Mesendoderm (in vitro differentiated cells): ENCODE data around the gene AFAP1.

Experiments used
- DNase-seq: peaks from one replicate; pipeline ENCODE4 v3.0.0; 2013
- H2AK5ac ChIP-seq: 2 replicates; pipeline ENCODE4 v1.6.1; 2013; ENCODE audit warnings: low read length, inconsistent platforms
- H2BK120ac ChIP-seq: 2 replicates; pipeline ENCODE4 v1.6.1; 2013; ENCODE audit warnings: low read depth, mild to moderate bottlenecking, low read length, moderate library complexity, mixed read lengths
- H2BK15ac ChIP-seq: replicated peaks from 2 replicates; pipeline ENCODE4 v1.6.1; 2013; ENCODE audit warnings: low read depth, mild to moderate bottlenecking, moderate library complexity
- H2BK5ac ChIP-seq: 2 replicates; pipeline ENCODE4 v1.6.1; 2013; ENCODE audit warnings: low read length, inconsistent platforms
- H3K18ac ChIP-seq: 2 replicates; pipeline ENCODE4 v1.6.1; 2013; ENCODE audit warnings: mild to moderate bottlenecking, low read length, mixed read lengths
- H3K23ac ChIP-seq: one replicate; pipeline ENCODE4 v1.6.1; 2013; ENCODE audit warnings: low read length
- H3K27ac ChIP-seq: 2 replicates; pipeline ENCODE4 v1.5.1; 2013; ENCODE audit warnings: low read depth, mild to moderate bottlenecking, inconsistent platforms, low read length, moderate library complexity
- H3K27me3 ChIP-seq: 2 replicates; pipeline ENCODE4 v1.6.1; 2013; ENCODE audit warnings: low read length, control low read depth, mild to moderate bottlenecking, inconsistent platforms; ENCODE audit not compliant: insufficient read depth, poor library complexity
- H3K36me3 ChIP-seq: 2 replicates; pipeline ENCODE4 v1.6.1; 2013; ENCODE audit warnings: low read length, inconsistent platforms; ENCODE audit not compliant: control insufficient read depth, insufficient read depth
- H3K4ac ChIP-seq: one replicate; pipeline ENCODE4 v1.6.1; 2013; ENCODE audit warnings: low read depth, mild to moderate bottlenecking, low read length, moderate library complexity
- H3K4me1 ChIP-seq: 2 replicates; pipeline ENCODE4 v1.6.1; 2013; ENCODE audit warnings: low read depth, low read length, inconsistent platforms; ENCODE audit not compliant: control insufficient read depth
- H3K4me2 ChIP-seq: 2 replicates; pipeline ENCODE4 v1.6.1; 2013; ENCODE audit warnings: low read length
- H3K4me3 ChIP-seq: 2 replicates; pipeline ENCODE4 v1.5.1; 2013; ENCODE audit warnings: mild to moderate bottlenecking, low read length
- H3K56ac ChIP-seq: one replicate; pipeline ENCODE4 v1.6.1; 2013; ENCODE audit warnings: low read length
- H3K79me1 ChIP-seq: 2 replicates; pipeline ENCODE4 v1.6.1; 2013; ENCODE audit warnings: low read length, inconsistent platforms
- H3K79me2 ChIP-seq: 2 replicates; pipeline ENCODE4 v1.6.1; 2013; ENCODE audit warnings: mild to moderate bottlenecking, low read length; ENCODE audit not compliant: control insufficient read depth, insufficient read depth
- H3K9ac ChIP-seq: 2 replicates; pipeline ENCODE4 v1.6.1; 2013; ENCODE audit warnings: low read length, inconsistent platforms
- H4K5ac ChIP-seq: one replicate; pipeline ENCODE4 v1.6.1; 2013; ENCODE audit warnings: low read length
- H4K8ac ChIP-seq: one replicate; pipeline ENCODE4 v1.6.1; 2013; ENCODE audit warnings: low read depth, mild to moderate bottlenecking, control low read depth, low read length, moderate library complexity
- WGBS: extraction: QIAGEN DNeasy Blood & Tissue Kit; methylation state at CpG from one replicate; pipeline ENCODE4 v1.1.7; 2013; ENCODE audit warnings: low lambda C conversion rate, missing lambda C conversion rate; ENCODE audit not compliant: insufficient coverage; ENCODE audit errors: extremely low coverage; 5-methylcytosine and 5-hydroxymethylcytosine counted together

The AFAP1 gene

GRCh38 chr4:7821245-7822136, 118.2 kb downstream of the AFAP1 start:
- no peak for DNase-seq

GRCh38 chr4:7820031-7820818, 119.4 kb downstream of the AFAP1 start:
- H3K4me1 ChIP-seq, result no peaks in the 10 kb centered on the region

More at GRCh38 chr4:7821245-7822136, 118.2 kb downstream of the AFAP1 start:
- Histone ChIP-seq H3K9ac (no peak overlapping the region), H2AK5ac (no peak overlapping the region), H2BK120ac (no peak overlapping the region), H3K4ac (no peak overlapping the region), H3K18ac (no peak overlapping the region), H3K56ac (no peak overlapping the region), H3K27ac (no peak overlapping the region), H2BK15ac (no peak overlapping the region), H3K4me1 (no peaks in the 10 kb centered on the region), H3K23ac (no peak overlapping the region), H3K36me3 (peaks cover 3% of the 10 kb centered on the region), H3K27me3 (no peaks in the 10 kb centered on the region), H3K4me3 (no peak overlapping the region), H4K8ac (no peak overlapping the region), H4K5ac (no peak overlapping the region), H3K79me1 (peaks cover under 1% of the 10 kb centered on the region), H3K4me2 (no peak overlapping the region), H3K79me2 (no peaks in the 10 kb centered on the region), H2BK5ac (no peak overlapping the region)
- whole genome bisulfite sequencing, result no CpG with 5 or more reads among the region's 11 CpGs

DNA sequence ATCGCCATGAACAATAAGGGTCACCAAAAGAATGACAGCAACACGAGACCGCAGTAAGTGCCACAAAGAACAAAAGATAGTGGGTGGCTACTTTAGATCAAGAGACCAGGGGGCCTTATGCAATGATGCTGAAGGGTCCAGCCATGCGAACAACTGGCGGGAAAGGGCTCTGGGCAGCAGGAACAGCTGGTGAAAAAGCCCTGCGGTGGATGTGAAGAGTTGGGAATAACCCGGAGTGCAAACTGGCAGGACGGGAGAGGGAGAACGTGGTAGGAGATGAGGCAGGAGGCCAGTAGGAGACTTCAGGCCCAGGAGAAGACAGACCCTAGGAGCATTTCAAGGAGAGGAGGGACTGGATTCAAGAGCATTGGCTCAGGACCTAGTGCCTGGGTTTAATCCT, 120.2 kb downstream of the AFAP1 start:
- H4K8ac ChIP-seq, result no peak overlapping the region
- no CpG with 5 or more reads among the region's 9 CpGs for WGBS

More at GRCh38 chr4:7820031-7820818, 119.4 kb downstream of the AFAP1 start:
- Histone ChIP-seq H2AK5ac (no peak overlapping the region), H3K79me2 (no peaks in the 10 kb centered on the region), H2BK120ac (no peak overlapping the region), H3K36me3 (peaks cover 5% of the 10 kb centered on the region), H3K9ac (no peak overlapping the region), H3K27me3 (no peaks in the 10 kb centered on the region), H4K8ac (no peak overlapping the region), H3K79me1 (no peaks in the 10 kb centered on the region), H3K27ac (no peak overlapping the region), H4K5ac (no peak overlapping the region), H2BK5ac (no peak overlapping the region), H3K4ac (no peak overlapping the region), H2BK15ac (no peak overlapping the region), H3K23ac (no peak overlapping the region), H3K56ac (no peak overlapping the region), H3K4me3 (no peak overlapping the region), H3K4me2 (no peak overlapping the region), H3K18ac (no peak overlapping the region)
- WGBS, result no CpG with 5 or more reads among the region's 11 CpGs
- DNase-seq, result no peak

GRCh38 chr4:7818399-7818911, 121.2 kb downstream of the AFAP1 start:
- Histone ChIP-seq H2BK5ac (no peak overlapping the region), H4K5ac (no peak overlapping the region), H3K79me1 (no peaks in the 10 kb centered on the region), H2BK120ac (no peak overlapping the region), H3K23ac (no peak overlapping the region), H3K27ac (no peak overlapping the region), H3K56ac (no peak overlapping the region), H3K18ac (no peak overlapping the region), H2AK5ac (no peak overlapping the region), H3K9ac (no peak overlapping the region), H3K4me1 (no peaks in the 10 kb centered on the region), H3K79me2 (no peaks in the 10 kb centered on the region), H3K27me3 (no peaks in the 10 kb centered on the region), H3K36me3 (peaks cover 8% of the 10 kb centered on the region), H3K4me3 (no peak overlapping the region), H4K8ac (no peak overlapping the region), H3K4me2 (no peak overlapping the region), H2BK15ac (no peak overlapping the region), H3K4ac (no peak overlapping the region)
- no peak for DNase-seq
- no CpG with 5 or more reads among the region's 5 CpGs for WGBS

More for the DNA sequence above, 120.2 kb downstream of the AFAP1 start:
- Histone ChIP-seq H3K36me3 (peaks cover 8% of the 10 kb centered on the region), H3K4me1 (no peaks in the 10 kb centered on the region), H3K9ac (no peak overlapping the region), H2BK120ac (no peak overlapping the region), H4K5ac (no peak overlapping the region), H2BK5ac (no peak overlapping the region), H2BK15ac (no peak overlapping the region), H3K4me2 (no peak overlapping the region), H3K56ac (no peak overlapping the region), H3K18ac (no peak overlapping the region), H3K4ac (no peak overlapping the region), H3K27ac (no peak overlapping the region), H3K4me3 (no peak overlapping the region), H2AK5ac (no peak overlapping the region), H3K23ac (no peak overlapping the region), H3K27me3 (no peaks in the 10 kb centered on the region), H3K79me2 (no peaks in the 10 kb centered on the region), H3K79me1 (no peaks in the 10 kb centered on the region)
- DNase-seq, result no peak

GRCh38 chr4:7817877-7818398, 121.7 kb downstream of the AFAP1 start:
- Histone ChIP-seq H3K27me3 (no peaks in the 10 kb centered on the region), H3K27ac (no peak overlapping the region), H2BK5ac (no peak overlapping the region), H4K5ac (no peak overlapping the region), H3K79me1 (no peaks in the 10 kb centered on the region), H3K4me1 (no peaks in the 10 kb centered on the region), H3K4ac (no peak overlapping the region), H2BK15ac (no peak overlapping the region), H2AK5ac (no peak overlapping the region), H3K4me2 (no peak overlapping the region), H3K18ac (no peak overlapping the region), H4K8ac (no peak overlapping the region), H3K23ac (no peak overlapping the region), H3K56ac (no peak overlapping the region), H3K79me2 (no peaks in the 10 kb centered on the region), H3K4me3 (no peak overlapping the region), H3K36me3 (peaks cover 8% of the 10 kb centered on the region), H3K9ac (no peak overlapping the region), H2BK120ac (no peak overlapping the region)
- no CpG with 5 or more reads among the region's 6 CpGs for WGBS
- no peak for DNase-seq
